Natural killer cell (primary cell): ENCODE results near the gene B3GALT5. TPM values are rescaled to one million over a fixed set of nuclear protein-coding genes. Genes with fewer than 3 reads are reported as not detected.

ENCODE experiments used
- ATAC-seq, 3 donors: fragments of 150-1000 bp in 2 of 3; fragments of 200-7000 bp in 1 of 3; cut with Tn5 transposase; 1 replicate in 1 of 3; 2 replicates in 2 of 3; pipeline ENCODE4 v1.10.0; 2021; ENCODE audit warnings: mild to moderate bottlenecking in 2 of 3, moderate library complexity in 2 of 3
- DNase-seq, 2 donors: peaks; one replicate each; pipeline versions ENCODE4 v3.0.0 to v3.0.0-alpha.2; 2013 to 2021; ENCODE audit warnings: mixed read lengths in 1 of 2
- H3K27ac ChIP-seq: one replicate; pipeline ENCODE4 v1.5.1; 2013; ENCODE audit warnings: mild to moderate bottlenecking, low read length
- H3K27me3 ChIP-seq: one replicate; pipeline ENCODE4 v1.6.1; 2013; ENCODE audit warnings: low read length; ENCODE audit not compliant: control insufficient read depth, insufficient read depth
- H3K36me3 ChIP-seq: one replicate; pipeline ENCODE4 v1.6.1; 2013; ENCODE audit warnings: low read length; ENCODE audit not compliant: control insufficient read depth, insufficient read depth
- H3K4me1 ChIP-seq: one replicate; pipeline ENCODE4 v1.6.1; 2013; ENCODE audit warnings: low read length; ENCODE audit not compliant: control insufficient read depth, insufficient read depth
- H3K4me3 ChIP-seq: one replicate; pipeline ENCODE4 v1.5.1; 2013; ENCODE audit warnings: low read length
- H3K9me3 ChIP-seq: one replicate; pipeline ENCODE4 v1.6.1; 2013; ENCODE audit warnings: low read length; ENCODE audit not compliant: control insufficient read depth, insufficient read depth
- H3K27ac Mint-ChIP-seq, 2 donors: one replicate each; pipeline ENCODE4 v1.8.0; 2022; ENCODE audit warnings: mild to moderate bottlenecking in 2 of 2, mixed read lengths in 2 of 2, moderate library complexity in 1 of 2
- H3K27me3 Mint-ChIP-seq, 2 donors: one replicate each; pipeline ENCODE4 v1.8.0; 2022; ENCODE audit warnings: low read depth in 2 of 2, mixed read lengths in 2 of 2
- H3K36me3 Mint-ChIP-seq: one replicate; pipeline ENCODE4 v1.8.0; 2022; ENCODE audit warnings: mixed read lengths
- H3K4me1 Mint-ChIP-seq, 2 donors: one replicate each; pipeline ENCODE4 v1.8.0; 2022; ENCODE audit warnings: mixed read lengths in 2 of 2
- H3K4me3 Mint-ChIP-seq: one replicate; pipeline ENCODE4 v1.8.0; 2022; ENCODE audit warnings: mild to moderate bottlenecking, moderate library complexity, mixed read lengths
- H3K9me3 Mint-ChIP-seq, 2 donors: one replicate each; pipeline ENCODE4 v1.8.0; 2022; ENCODE audit warnings: mixed read lengths in 2 of 2
- WGBS: methylation state at CpG from one replicate; pipeline ENCODE4 v1.1.7; 2013; ENCODE audit warnings: missing lambda C conversion rate; ENCODE audit not compliant: insufficient coverage; 5-methylcytosine and 5-hydroxymethylcytosine counted together
- intact Hi-C: fragments of 100-400 bp; cut with micrococcal nuclease; formaldehyde crosslinking; loops from one replicate; pipeline ENCODE4 v1.14.2; 2022
- total RNA-seq, 4 donors: library from RNA; stranded (reverse); fragments of 120-200 nt in 1 of 4; gene quantifications; one replicate each; pipeline versions ENCODE4 v1.2.3 to v1.2.4, GENCODE V29; 2013 to 2022
- TF ChIP-seq, protein P1 (sequence below): fragments of 200-600 bp; IDR thresholded peaks from one replicate; pipeline ENCODE4 v1.8.0; 2022; ENCODE audit warnings: antibody characterized with exemption

Gene B3GALT5
- total RNA-seq, 3 donors from 2014 or later (not counting 1 experiment from before 2014, with no cell fraction given), result 0.05 TPM; not detected in 2

- no peak for DNase-seq
- no peak for ATAC-seq
- H3K27me3 Mint-ChIP-seq, result peaks cover 11 to 13% of the 10 kb centered on the region in 2 donors
- no peaks in the 10 kb centered on the region for H3K4me1 Mint-ChIP-seq
- no peak overlapping the region for H3K4me3 ChIP-seq
- no peak overlapping the region for H3K27ac ChIP-seq
- TF ChIP-seq, protein P1, sequence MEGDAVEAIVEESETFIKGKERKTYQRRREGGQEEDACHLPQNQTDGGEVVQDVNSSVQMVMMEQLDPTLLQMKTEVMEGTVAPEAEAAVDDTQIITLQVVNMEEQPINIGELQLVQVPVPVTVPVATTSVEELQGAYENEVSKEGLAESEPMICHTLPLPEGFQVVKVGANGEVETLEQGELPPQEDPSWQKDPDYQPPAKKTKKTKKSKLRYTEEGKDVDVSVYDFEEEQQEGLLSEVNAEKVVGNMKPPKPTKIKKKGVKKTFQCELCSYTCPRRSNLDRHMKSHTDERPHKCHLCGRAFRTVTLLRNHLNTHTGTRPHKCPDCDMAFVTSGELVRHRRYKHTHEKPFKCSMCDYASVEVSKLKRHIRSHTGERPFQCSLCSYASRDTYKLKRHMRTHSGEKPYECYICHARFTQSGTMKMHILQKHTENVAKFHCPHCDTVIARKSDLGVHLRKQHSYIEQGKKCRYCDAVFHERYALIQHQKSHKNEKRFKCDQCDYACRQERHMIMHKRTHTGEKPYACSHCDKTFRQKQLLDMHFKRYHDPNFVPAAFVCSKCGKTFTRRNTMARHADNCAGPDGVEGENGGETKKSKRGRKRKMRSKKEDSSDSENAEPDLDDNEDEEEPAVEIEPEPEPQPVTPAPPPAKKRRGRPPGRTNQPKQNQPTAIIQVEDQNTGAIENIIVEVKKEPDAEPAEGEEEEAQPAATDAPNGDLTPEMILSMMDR, result no peak
- intact Hi-C loops, result no loop called here
- H3K36me3 Mint-ChIP-seq, result no peaks in the 10 kb centered on the region
- H3K27ac Mint-ChIP-seq, result no peak overlapping the region
- peaks cover 5 to 9% of the 10 kb centered on the region in 2 donors for H3K9me3 Mint-ChIP-seq
- no peaks in the 10 kb centered on the region for H3K9me3 ChIP-seq
- H3K36me3 ChIP-seq, result no peaks in the 10 kb centered on the region
- H3K4me3 Mint-ChIP-seq, result no peak overlapping the region
- no peaks in the 10 kb centered on the region for H3K27me3 ChIP-seq
- no peaks in the 10 kb centered on the region for H3K4me1 ChIP-seq
- 89% methylated on average over 11 of the region's 12 CpGs for WGBS
These were observed 12.6 kb downstream of the B3GALT5 start for GRCh38 chr21:39625211-39625895.

DNA sequence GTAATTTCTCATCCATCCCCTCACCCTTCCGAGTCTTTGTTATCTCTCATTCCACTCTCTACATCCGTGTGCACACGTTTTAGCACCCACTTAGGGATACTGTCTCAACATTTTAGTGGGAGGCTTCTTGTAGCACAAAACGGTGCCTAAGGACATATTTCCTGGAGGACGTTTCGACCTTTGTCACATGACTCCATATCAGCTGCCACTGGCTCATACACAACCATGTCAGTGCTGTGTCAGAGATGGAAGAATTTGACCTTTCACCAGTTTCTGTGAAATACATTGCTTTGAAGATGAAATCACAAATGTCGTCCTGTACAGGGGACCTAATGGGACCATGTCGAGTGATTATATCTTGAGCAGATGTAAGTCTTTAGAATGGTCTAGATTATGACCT, 15.6 kb downstream of the B3GALT5 start:
- Histone ChIP-seq H3K27me3 (no peaks in the 10 kb centered on the region), H3K36me3 (no peaks in the 10 kb centered on the region), H3K9me3 (no peaks in the 10 kb centered on the region), H3K27ac (no peak overlapping the region), H3K4me3 (no peak overlapping the region), H3K4me1 (no peaks in the 10 kb centered on the region)
- Mint-ChIP-seq H3K4me3 (no peak overlapping the region), H3K4me1 (no peaks in the 10 kb centered on the region), H3K27ac (no peak overlapping the region), H3K27me3 (peaks cover 13 to 15% of the 10 kb centered on the region in 2 donors), H3K9me3 (peaks cover 5 to 6% of the 10 kb centered on the region in 2 donors), H3K36me3 (no peaks in the 10 kb centered on the region)
- WGBS, result 77% methylated on average over 8 of the region's 8 CpGs
- no peak for DNase-seq
- no peak for ATAC-seq
- TF ChIP-seq, protein P1, result no peak
- intact Hi-C loops, result no loop called here

GRCh38 chr21:39630191-39630591, 17.5 kb downstream of the B3GALT5 start:
- no peaks in the 10 kb centered on the region for H3K9me3 ChIP-seq
- H3K36me3 Mint-ChIP-seq, result no peaks in the 10 kb centered on the region
- no peaks in the 10 kb centered on the region for H3K27me3 ChIP-seq
- peaks cover 0 to 5% of the 10 kb centered on the region in 2 donors for H3K9me3 Mint-ChIP-seq
- H3K4me1 ChIP-seq, result no peaks in the 10 kb centered on the region
- no peak overlapping the region for H3K4me3 ChIP-seq
- TF ChIP-seq, protein P1, result no peak
- no peak for ATAC-seq
- no peaks in the 10 kb centered on the region for H3K4me1 Mint-ChIP-seq
- H3K4me3 Mint-ChIP-seq, result no peak overlapping the region
- H3K27me3 Mint-ChIP-seq, result peaks cover 7 to 8% of the 10 kb centered on the region in 2 donors
- WGBS, result 67% methylated on average over 7 of the region's 8 CpGs
- no peaks in the 10 kb centered on the region for H3K36me3 ChIP-seq
- no peak for DNase-seq
- no peak overlapping the region for H3K27ac Mint-ChIP-seq
- intact Hi-C loops, result no loop called here
- no peak overlapping the region for H3K27ac ChIP-seq

- Histone ChIP-seq H3K27me3 (no peaks in the 10 kb centered on the region), H3K36me3 (no peaks in the 10 kb centered on the region), H3K4me3 (no peak overlapping the region), H3K9me3 (no peaks in the 10 kb centered on the region), H3K4me1 (no peaks in the 10 kb centered on the region), H3K27ac (no peak overlapping the region)
- Mint-ChIP-seq H3K36me3 (no peaks in the 10 kb centered on the region), H3K27me3 (peaks cover 10 to 11% of the 10 kb centered on the region in 2 donors), H3K27ac (no peak overlapping the region), H3K4me1 (no peaks in the 10 kb centered on the region), H3K4me3 (no peak overlapping the region), H3K9me3 (peaks cover 0 to 5% of the 10 kb centered on the region in 2 donors)
- TF ChIP-seq, protein P1, result no peak
- no peak for ATAC-seq
- WGBS, result 64% methylated on average over 2 of the region's 2 CpGs
- intact Hi-C loops, result no loop called here
- no peak for DNase-seq
These were observed 18.1 kb downstream of the B3GALT5 start for GRCh38 chr21:39630827-39631226.
